Stimulated activated CD4-positive, alpha-beta T cell treated with anti-CD3 and anti-CD28 coated beads, Interleukin-2, amount 100 ng/mL, for 4 hours (primary cell): ENCODE data around the gene CHRM4.

ENCODE experiments used
- DNase-seq: peaks from one replicate; pipeline ENCODE4 v3.0.0-alpha.2; 2020; ENCODE audit warnings: low read depth

Gene CHRM4

GRCh38 chr11:46391578-46392420 lies at the start of gene CHRM4:
CHRM4 (minus strand) TSS chr11:46391776; CDS start chr11:46386557, 5,219 bp downstream.
- DNase-seq: no peak

GRCh38 chr11:46438211-46438610 lies 46.6 kb upstream of the CHRM4 start:
- DNase-seq: no peak

GRCh38 chr11:46437122-46437689 lies 45.6 kb upstream of the CHRM4 start:
- DNase-seq: no peak

- no peak for DNase-seq
These were observed 44.5 kb upstream of the CHRM4 start for GRCh38 chr11:46436113-46436512.

- DNase-seq: no peak
These were observed 44.1 kb upstream of the CHRM4 start for GRCh38 chr11:46435679-46436078.

- DNase-seq: no peak
These were observed 39.6 kb upstream of the CHRM4 start for GRCh38 chr11:46431211-46431610.

GRCh38 chr11:46429717-46430116 lies 38.1 kb upstream of the CHRM4 start:
- no peak for DNase-seq

GRCh38 chr11:46427364-46427763 lies 35.8 kb upstream of the CHRM4 start:
- no peak for DNase-seq

GRCh38 chr11:46426233-46426991 lies 34.8 kb upstream of the CHRM4 start:
- DNase-seq: no peak

GRCh38 chr11:46422588-46422987 lies 31.0 kb upstream of the CHRM4 start:
- DNase-seq: no peak

GRCh38 chr11:46421257-46421880 lies 29.8 kb upstream of the CHRM4 start:
- no peak for DNase-seq

- DNase-seq: no peak
These were observed 28.9 kb upstream of the CHRM4 start for GRCh38 chr11:46420513-46420912.

GRCh38 chr11:46418751-46419150 lies 27.2 kb upstream of the CHRM4 start:
- no peak for DNase-seq

- no peak for DNase-seq
These were observed 26.1 kb upstream of the CHRM4 start for GRCh38 chr11:46417711-46418110.

- no peak for DNase-seq
These were observed 23.3 kb upstream of the CHRM4 start for GRCh38 chr11:46414879-46415278.

GRCh38 chr11:46414466-46414796 lies 22.9 kb upstream of the CHRM4 start:
- DNase-seq: no peak

- no peak for DNase-seq
These were observed 22.3 kb upstream of the CHRM4 start for GRCh38 chr11:46413760-46414465.

- DNase-seq: no peak
These were observed 18.4 kb upstream of the CHRM4 start for GRCh38 chr11:46410021-46410420.

- DNase-seq: no peak
These were observed 16.9 kb upstream of the CHRM4 start for GRCh38 chr11:46408407-46408986.

GRCh38 chr11:46407635-46408034 lies 16.1 kb upstream of the CHRM4 start:
- no peak for DNase-seq

GRCh38 chr11:46404476-46405017 lies 13.0 kb upstream of the CHRM4 start:
- DNase-seq: no peak
